Measurements from ENCODE around the gene LAD1. TPM values are rescaled to one million over a fixed set of nuclear protein-coding genes. Genes with fewer than 3 reads are reported as not detected.
A peak's percentile ranks its signal among the peaks of the same experiment; 100 is the strongest.

The LAD1 gene
- total and polyA plus RNA-seq, 7 experiments from 2014 or later: 0.89 TPM; not detected in 6

- Histone ChIP-seq H3K9me3 (ENCODE audit: control insufficient read depth in 2 of 3, low read length in 3 of 3) (no peaks in the 10 kb centered on the region), H3K36me3 (ENCODE audit: control insufficient read depth in 2 of 3, insufficient read depth in 3 of 3, low read length in 3 of 3) (no peaks in the 10 kb centered on the region), H3K27ac (ENCODE audit: low read depth, low read length) (no peak overlapping the region), H3K4me1 (ENCODE audit: control insufficient read depth in 2 of 2, insufficient read depth in 2 of 2, low read length in 2 of 2) (no peaks in the 10 kb centered on the region), H3K4me3 (ENCODE audit: low read length) (no peak overlapping the region), H3K27me3 (ENCODE audit: control insufficient read depth in 2 of 2, insufficient read depth in 2 of 2, low read length in 2 of 2) (no peaks in the 10 kb centered on the region)
- intact Hi-C loops (cut with micrococcal nuclease): no loop called here
- Mint-ChIP-seq H3K9me3 (no peaks in the 10 kb centered on the region), H3K4me3 (no peak overlapping the region), H3K36me3 (no peaks in the 10 kb centered on the region), H3K4me1 (peaks cover 0 to 2% (median 0%) of the 10 kb centered on the region in 7 donors), H3K27ac (no peak overlapping the region), H3K27me3 (peaks cover 5 to 36% (median 15%) of the 10 kb centered on the region in 5 donors)
- no peak for ATAC-seq
- CTCF ChIA-PET: interaction anchor here (0.6 to 0.7 kb wide), 2 partner anchors 24 to 164 kb away, joined by 3 read pairs; no protein-coding TSS in a partner anchor
- POLR2A ChIA-PET: no interaction called here
- no peak for DNase-seq
Measured at GRCh38 chr1:201389051-201389450, 10.1 kb downstream of the LAD1 start.

GRCh38 chr1:201386208-201386607 is 12.9 kb downstream of the LAD1 start:
- Mint-ChIP-seq H3K36me3 (no peaks in the 10 kb centered on the region), H3K27ac (no peak overlapping the region), H3K4me3 (no peak overlapping the region), H3K9me3 (peaks cover 0 to 1% (median 0%) of the 10 kb centered on the region in 11 donors), H3K27me3 (peaks cover 0 to 33% (median 5%) of the 10 kb centered on the region in 5 donors), H3K4me1 (peaks cover 0 to 2% (median 0%) of the 10 kb centered on the region in 7 donors)
- H3K4me1 ChIP-seq (ENCODE audit: control insufficient read depth in 2 of 2, insufficient read depth in 2 of 2, low read length in 2 of 2): no peaks in the 10 kb centered on the region
- CTCF ChIA-PET: no interaction called here
- POLR2A ChIA-PET: no interaction called here
- no peaks in the 10 kb centered on the region for H3K9me3 ChIP-seq (ENCODE audit: control insufficient read depth in 2 of 3, low read length in 3 of 3)
- DNase-seq (no peak), ATAC-seq (no peak)
- H3K27me3 ChIP-seq (ENCODE audit: control insufficient read depth in 2 of 2, insufficient read depth in 2 of 2, low read length in 2 of 2): no peaks in the 10 kb centered on the region
- H3K27ac ChIP-seq (ENCODE audit: low read depth, low read length): no peak overlapping the region
- no peak overlapping the region for H3K4me3 ChIP-seq (ENCODE audit: low read length)
- intact Hi-C loops (cut with micrococcal nuclease): no loop called here
- H3K36me3 ChIP-seq (ENCODE audit: control insufficient read depth in 2 of 3, insufficient read depth in 3 of 3, low read length in 3 of 3): no peaks in the 10 kb centered on the region

- peaks cover 0 to 2% (median 0%) of the 10 kb centered on the region in 7 donors for H3K4me1 Mint-ChIP-seq
- H3K9me3 Mint-ChIP-seq: peaks cover 0 to 1% (median 0%) of the 10 kb centered on the region in 11 donors
- H3K27ac Mint-ChIP-seq: no peak overlapping the region
- ChIA-PET CTCF (no interaction called here), POLR2A (no interaction called here)
- Histone ChIP-seq H3K4me1 (ENCODE audit: control insufficient read depth in 2 of 2, insufficient read depth in 2 of 2, low read length in 2 of 2) (no peaks in the 10 kb centered on the region), H3K27me3 (ENCODE audit: control insufficient read depth in 2 of 2, insufficient read depth in 2 of 2, low read length in 2 of 2) (no peaks in the 10 kb centered on the region), H3K36me3 (ENCODE audit: control insufficient read depth in 2 of 3, insufficient read depth in 3 of 3, low read length in 3 of 3) (no peaks in the 10 kb centered on the region), H3K27ac (ENCODE audit: low read depth, low read length) (no peak overlapping the region), H3K9me3 (ENCODE audit: control insufficient read depth in 2 of 3, low read length in 3 of 3) (no peaks in the 10 kb centered on the region), H3K4me3 (ENCODE audit: low read length) (no peak overlapping the region)
- peak in 3 of 9 donors; percentile 7 to 41 (median 17) for DNase-seq
- no peak overlapping the region for H3K4me3 Mint-ChIP-seq
- H3K36me3 Mint-ChIP-seq: no peaks in the 10 kb centered on the region
- intact Hi-C loops (cut with micrococcal nuclease): no loop called here
- H3K27me3 Mint-ChIP-seq: peaks cover 0 to 33% (median 5%) of the 10 kb centered on the region in 5 donors
- peak; percentile 65 for ATAC-seq
Measured at GRCh38 chr1:201385299-201385891, 13.7 kb downstream of the LAD1 start.

GRCh38 chr1:201384406-201384782 is 14.7 kb downstream of the LAD1 start:
- Mint-ChIP-seq H3K27me3 (peaks cover 0 to 33% (median 5%) of the 10 kb centered on the region in 5 donors), H3K4me1 (peaks cover 0 to 2% (median 0%) of the 10 kb centered on the region in 7 donors), H3K36me3 (no peaks in the 10 kb centered on the region), H3K27ac (no peak overlapping the region), H3K9me3 (peaks cover 0 to 1% (median 0%) of the 10 kb centered on the region in 11 donors), H3K4me3 (no peak overlapping the region)
- Histone ChIP-seq H3K27ac (ENCODE audit: low read depth, low read length) (no peak overlapping the region), H3K4me1 (ENCODE audit: control insufficient read depth in 2 of 2, insufficient read depth in 2 of 2, low read length in 2 of 2) (no peaks in the 10 kb centered on the region), H3K4me3 (ENCODE audit: low read length) (no peak overlapping the region), H3K36me3 (ENCODE audit: control insufficient read depth in 2 of 3, insufficient read depth in 3 of 3, low read length in 3 of 3) (no peaks in the 10 kb centered on the region), H3K27me3 (ENCODE audit: control insufficient read depth in 2 of 2, insufficient read depth in 2 of 2, low read length in 2 of 2) (no peaks in the 10 kb centered on the region), H3K9me3 (ENCODE audit: control insufficient read depth in 2 of 3, low read length in 3 of 3) (no peaks in the 10 kb centered on the region)
- ChIA-PET POLR2A (no interaction called here), CTCF (no interaction called here)
- ATAC-seq: no peak
- no peak for DNase-seq
- intact Hi-C loops (cut with micrococcal nuclease): no loop called here

GRCh38 chr1:201383647-201384405 is 15.3 kb downstream of the LAD1 start:
- Histone ChIP-seq H3K27me3 (ENCODE audit: control insufficient read depth in 2 of 2, insufficient read depth in 2 of 2, low read length in 2 of 2) (no peaks in the 10 kb centered on the region), H3K4me3 (ENCODE audit: low read length) (no peak overlapping the region), H3K27ac (ENCODE audit: low read depth, low read length) (no peak overlapping the region), H3K9me3 (ENCODE audit: control insufficient read depth in 2 of 3, low read length in 3 of 3) (no peaks in the 10 kb centered on the region), H3K4me1 (ENCODE audit: control insufficient read depth in 2 of 2, insufficient read depth in 2 of 2, low read length in 2 of 2) (no peaks in the 10 kb centered on the region), H3K36me3 (ENCODE audit: control insufficient read depth in 2 of 3, insufficient read depth in 3 of 3, low read length in 3 of 3) (no peaks in the 10 kb centered on the region)
- CTCF ChIA-PET: no interaction called here
- no peak overlapping the region for H3K27ac Mint-ChIP-seq
- no peak for ATAC-seq
- no peaks in the 10 kb centered on the region for H3K36me3 Mint-ChIP-seq
- peaks cover 0 to 2% (median 0%) of the 10 kb centered on the region in 7 donors for H3K4me1 Mint-ChIP-seq
- POLR2A ChIA-PET: no interaction called here
- intact Hi-C loops (cut with micrococcal nuclease): no loop called here
- H3K4me3 Mint-ChIP-seq: no peak overlapping the region
- H3K9me3 Mint-ChIP-seq: peaks cover 0 to 1% (median 0%) of the 10 kb centered on the region in 11 donors
- no peak for DNase-seq
- H3K27me3 Mint-ChIP-seq: peaks cover 0 to 33% (median 5%) of the 10 kb centered on the region in 5 donors

GRCh38 chr1:201381130-201381529 is 18.0 kb downstream of the LAD1 start:
- H3K27me3 ChIP-seq (ENCODE audit: control insufficient read depth in 2 of 2, insufficient read depth in 2 of 2, low read length in 2 of 2): no peaks in the 10 kb centered on the region
- Mint-ChIP-seq H3K36me3 (no peaks in the 10 kb centered on the region), H3K4me1 (peaks cover 0 to 4% (median 0%) of the 10 kb centered on the region in 7 donors), H3K27me3 (peaks cover 0 to 21% (median 6%) of the 10 kb centered on the region in 5 donors), H3K9me3 (peaks cover 0 to 1% (median 0%) of the 10 kb centered on the region in 11 donors), H3K4me3 (no peak overlapping the region), H3K27ac (no peak overlapping the region)
- ATAC-seq: no peak
- H3K36me3 ChIP-seq (ENCODE audit: control insufficient read depth in 2 of 3, insufficient read depth in 3 of 3, low read length in 3 of 3): no peaks in the 10 kb centered on the region
- no peak overlapping the region for H3K4me3 ChIP-seq (ENCODE audit: low read length)
- ChIA-PET POLR2A (no interaction called here), CTCF (no interaction called here)
- no peaks in the 10 kb centered on the region for H3K9me3 ChIP-seq (ENCODE audit: control insufficient read depth in 2 of 3, low read length in 3 of 3)
- intact Hi-C loops (cut with micrococcal nuclease): no loop called here
- H3K27ac ChIP-seq (ENCODE audit: low read depth, low read length): no peak overlapping the region
- no peak for DNase-seq
- no peaks in the 10 kb centered on the region for H3K4me1 ChIP-seq (ENCODE audit: control insufficient read depth in 2 of 2, insufficient read depth in 2 of 2, low read length in 2 of 2)

All from naive thymus-derived CD4-positive, alpha-beta T cell (primary cell).